Measurements from ENCODE around the gene MPHOSPH8. TPM values are rescaled to one million over a fixed set of nuclear protein-coding genes. Genes with fewer than 3 reads are reported as not detected.

Gene MPHOSPH8
- total RNA-seq (10 to 100 TPM; 40.8 to 41.0 TPM), polyA plus RNA-seq (22.4 TPM)

GRCh38 chr13:19633479-19634255, at the start of gene MPHOSPH8:
Gene MPHOSPH8 (plus strand): TSS chr13:19633659. CDS start chr13:19633749, 90 bp downstream.
- Histone ChIP-seq H3K9me3 (ENCODE audit: low read length) (no peaks in the 10 kb centered on the region), H3K4me1 (ENCODE audit: insufficient read depth, low read length) (peaks cover 27% of the 10 kb centered on the region), H3K36me3 (ENCODE audit: insufficient read depth, low read length) (no peaks in the 10 kb centered on the region), H3K4me3 (ENCODE audit: low read length) (peak within 1 kb of the TSS; percentile 97), H3K27ac (ENCODE audit: low read depth, low read length) (peak within 1 kb of the TSS; percentile 94), H3K27me3 (ENCODE audit: insufficient read depth, low read length, poor library complexity, severe bottlenecking) (no peaks in the 10 kb centered on the region)
- peak within 1 kb of the TSS; percentile 90 to 100 (median 100) for H3K27ac Mint-ChIP-seq
- H3K27me3 Mint-ChIP-seq, result peaks cover 0 to 5% of the 10 kb centered on the region in 2 donors
- peak within 1 kb of the TSS; percentile 100 for H3K4me3 Mint-ChIP-seq
- peaks cover 36 to 44% (median 41%) of the 10 kb centered on the region in 3 donors for H3K4me1 Mint-ChIP-seq
- ChIA-PET POLR2A (interaction anchor here (0.6 to 1.3 kb wide), 6 partner anchors 52 to 1970 kb away, joined by 3 to 11 read pairs (median 4); partner anchors contain the start of genes MICU2, PSPC1 and ZMYM5), CTCF (interaction anchor here (1.1 kb wide), 2 partner anchors 185 to 324 kb away, joined by 3 to 4 read pairs; no protein-coding TSS in a partner anchor)
- H3K9me3 Mint-ChIP-seq, result peaks cover 0 to 12% (median 0%) of the 10 kb centered on the region in 5 donors
- H3K36me3 Mint-ChIP-seq, result peaks cover 3 to 32% (median 4%) of the 10 kb centered on the region in 3 donors
- peak; percentile 89 to 95 (median 92) for DNase-seq

- POLR2A ChIA-PET, result no interaction called here
- peaks cover 0 to 23% (median 0%) of the 10 kb centered on the region in 3 donors for H3K36me3 Mint-ChIP-seq
- DNase-seq, result peak; percentile 46 to 84 (median 67)
- peak overlapping the region; percentile 59 to 99 (median 88) for H3K27ac Mint-ChIP-seq
- peaks cover 8 to 20% (median 9%) of the 10 kb centered on the region in 5 donors for H3K9me3 Mint-ChIP-seq
- Histone ChIP-seq H3K4me3 (ENCODE audit: low read length) (peak overlapping the region; percentile 56), H3K27ac (ENCODE audit: low read depth, low read length) (no peak overlapping the region), H3K27me3 (ENCODE audit: insufficient read depth, low read length, poor library complexity, severe bottlenecking) (no peaks in the 10 kb centered on the region), H3K36me3 (ENCODE audit: insufficient read depth, low read length) (no peaks in the 10 kb centered on the region), H3K9me3 (ENCODE audit: low read length) (no peaks in the 10 kb centered on the region), H3K4me1 (ENCODE audit: insufficient read depth, low read length) (peaks cover 21% of the 10 kb centered on the region)
- peaks cover 6 to 7% of the 10 kb centered on the region in 2 donors for H3K27me3 Mint-ChIP-seq
- H3K4me3 Mint-ChIP-seq, result peak overlapping the region; percentile 69 to 83 (median 82)
- peaks cover 19 to 25% (median 25%) of the 10 kb centered on the region in 3 donors for H3K4me1 Mint-ChIP-seq
- CTCF ChIA-PET, result interaction anchor here (0.8 to 1.0 kb wide), 3 partner anchors 22 to 301 kb away, joined by 3 to 4 read pairs (median 3); partner anchors contain the start of gene PSPC1
Observed at GRCh38 chr13:19586904-19587634, 46.4 kb upstream of the MPHOSPH8 start.

- peaks cover 19 to 25% (median 25%) of the 10 kb centered on the region in 3 donors for H3K4me1 Mint-ChIP-seq
- H3K4me1 ChIP-seq (ENCODE audit: insufficient read depth, low read length), result peaks cover 21% of the 10 kb centered on the region
- no peak overlapping the region for H3K27ac ChIP-seq (ENCODE audit: low read depth, low read length)
- peaks cover 7 to 14% (median 8%) of the 10 kb centered on the region in 5 donors for H3K9me3 Mint-ChIP-seq
- H3K9me3 ChIP-seq (ENCODE audit: low read length), result no peaks in the 10 kb centered on the region
- peak in 2 of 5 donors; percentile 21 to 34 for DNase-seq
- H3K27me3 ChIP-seq (ENCODE audit: insufficient read depth, low read length, poor library complexity, severe bottlenecking), result no peaks in the 10 kb centered on the region
- H3K36me3 Mint-ChIP-seq, result peaks cover 0 to 19% (median 0%) of the 10 kb centered on the region in 3 donors
- peaks cover 6 to 7% of the 10 kb centered on the region in 2 donors for H3K27me3 Mint-ChIP-seq
- H3K4me3 ChIP-seq (ENCODE audit: low read length), result no peak overlapping the region
- peak overlapping the region; percentile 69 to 83 (median 82) for H3K4me3 Mint-ChIP-seq
- H3K36me3 ChIP-seq (ENCODE audit: insufficient read depth, low read length), result no peaks in the 10 kb centered on the region
- peak overlapping the region; percentile 59 to 99 (median 88) for H3K27ac Mint-ChIP-seq
- ChIA-PET CTCF (interaction anchor here (0.8 to 1.0 kb wide), 3 partner anchors 23 to 301 kb away, joined by 3 to 4 read pairs (median 3); partner anchors contain the start of gene PSPC1), POLR2A (no interaction called here)
Observed at GRCh38 chr13:19587635-19588300, 45.7 kb upstream of the MPHOSPH8 start.

GRCh38 chr13:19589312-19589711, 44.1 kb upstream of the MPHOSPH8 start:
- ChIA-PET CTCF (no interaction called here), POLR2A (no interaction called here)
- Mint-ChIP-seq H3K4me1 (peaks cover 19 to 25% (median 25%) of the 10 kb centered on the region in 3 donors), H3K27ac (peak overlapping the region in 2 of 8 donors; percentile 40 to 59), H3K9me3 (peaks cover 0 to 6% (median 0%) of the 10 kb centered on the region in 5 donors), H3K27me3 (peaks cover 3 to 9% of the 10 kb centered on the region in 2 donors), H3K4me3 (no peak overlapping the region), H3K36me3 (peaks cover 0 to 5% (median 0%) of the 10 kb centered on the region in 3 donors)
- Histone ChIP-seq H3K4me1 (ENCODE audit: insufficient read depth, low read length) (peaks cover 21% of the 10 kb centered on the region), H3K27me3 (ENCODE audit: insufficient read depth, low read length, poor library complexity, severe bottlenecking) (no peaks in the 10 kb centered on the region), H3K9me3 (ENCODE audit: low read length) (no peaks in the 10 kb centered on the region), H3K27ac (ENCODE audit: low read depth, low read length) (no peak overlapping the region), H3K36me3 (ENCODE audit: insufficient read depth, low read length) (no peaks in the 10 kb centered on the region), H3K4me3 (ENCODE audit: low read length) (no peak overlapping the region)
- DNase-seq, result no peak

GRCh38 chr13:19590423-19590822, 43.0 kb upstream of the MPHOSPH8 start:
- ChIA-PET POLR2A (no interaction called here), CTCF (no interaction called here)
- no peak overlapping the region for H3K27ac Mint-ChIP-seq
- Histone ChIP-seq H3K4me1 (ENCODE audit: insufficient read depth, low read length) (peaks cover 21% of the 10 kb centered on the region), H3K9me3 (ENCODE audit: low read length) (no peaks in the 10 kb centered on the region), H3K4me3 (ENCODE audit: low read length) (no peak overlapping the region), H3K27ac (ENCODE audit: low read depth, low read length) (no peak overlapping the region), H3K36me3 (ENCODE audit: insufficient read depth, low read length) (no peaks in the 10 kb centered on the region), H3K27me3 (ENCODE audit: insufficient read depth, low read length, poor library complexity, severe bottlenecking) (no peaks in the 10 kb centered on the region)
- no peak for DNase-seq
- peaks cover 19 to 25% (median 25%) of the 10 kb centered on the region in 3 donors for H3K4me1 Mint-ChIP-seq
- H3K4me3 Mint-ChIP-seq, result no peak overlapping the region
- H3K9me3 Mint-ChIP-seq, result peaks cover 0 to 4% (median 3%) of the 10 kb centered on the region in 5 donors
- H3K36me3 Mint-ChIP-seq, result peaks cover 0 to 8% (median 0%) of the 10 kb centered on the region in 3 donors
- peaks cover 5 to 7% of the 10 kb centered on the region in 2 donors for H3K27me3 Mint-ChIP-seq

GRCh38 chr13:19591864-19592263, 41.6 kb upstream of the MPHOSPH8 start:
- H3K27me3 Mint-ChIP-seq, result peaks cover 16 to 17% of the 10 kb centered on the region in 2 donors
- no peak overlapping the region for H3K4me3 Mint-ChIP-seq
- H3K9me3 Mint-ChIP-seq, result peaks cover 0 to 5% (median 0%) of the 10 kb centered on the region in 5 donors
- ChIA-PET CTCF (no interaction called here), POLR2A (no interaction called here)
- Histone ChIP-seq H3K9me3 (ENCODE audit: low read length) (no peaks in the 10 kb centered on the region), H3K4me1 (ENCODE audit: insufficient read depth, low read length) (peaks cover 16% of the 10 kb centered on the region), H3K36me3 (ENCODE audit: insufficient read depth, low read length) (no peaks in the 10 kb centered on the region), H3K27me3 (ENCODE audit: insufficient read depth, low read length, poor library complexity, severe bottlenecking) (no peaks in the 10 kb centered on the region), H3K4me3 (ENCODE audit: low read length) (no peak overlapping the region), H3K27ac (ENCODE audit: low read depth, low read length) (no peak overlapping the region)
- no peak overlapping the region for H3K27ac Mint-ChIP-seq
- peaks cover 0 to 9% (median 0%) of the 10 kb centered on the region in 3 donors for H3K36me3 Mint-ChIP-seq
- no peak for DNase-seq
- H3K4me1 Mint-ChIP-seq, result peaks cover 12 to 14% (median 14%) of the 10 kb centered on the region in 3 donors

GRCh38 chr13:19592657-19593180, 40.7 kb upstream of the MPHOSPH8 start:
- no peak for DNase-seq
- Histone ChIP-seq H3K27me3 (ENCODE audit: insufficient read depth, low read length, poor library complexity, severe bottlenecking) (no peaks in the 10 kb centered on the region), H3K9me3 (ENCODE audit: low read length) (no peaks in the 10 kb centered on the region), H3K36me3 (ENCODE audit: insufficient read depth, low read length) (no peaks in the 10 kb centered on the region), H3K4me1 (ENCODE audit: insufficient read depth, low read length) (peaks cover 7% of the 10 kb centered on the region), H3K4me3 (ENCODE audit: low read length) (no peak overlapping the region), H3K27ac (ENCODE audit: low read depth, low read length) (no peak overlapping the region)
- POLR2A ChIA-PET, result no interaction called here
- H3K27me3 Mint-ChIP-seq, result peaks cover 23 to 24% of the 10 kb centered on the region in 2 donors
- no peak overlapping the region for H3K27ac Mint-ChIP-seq
- peaks cover 0 to 6% (median 0%) of the 10 kb centered on the region in 3 donors for H3K36me3 Mint-ChIP-seq
- CTCF ChIA-PET, result no interaction called here
- H3K9me3 Mint-ChIP-seq, result peaks cover 0 to 5% (median 0%) of the 10 kb centered on the region in 5 donors
- peaks cover 3 to 5% (median 5%) of the 10 kb centered on the region in 3 donors for H3K4me1 Mint-ChIP-seq
- no peak overlapping the region for H3K4me3 Mint-ChIP-seq

Measured in CD8-positive, alpha-beta memory T cell (primary cell).